ENCODE data around the gene FN3K. TPM values are rescaled to one million over a fixed set of nuclear protein-coding genes. Genes with fewer than 3 reads are reported as not detected.

Gene FN3K
- total and polyA plus RNA-seq, 2 of the 4 experiments (the other 2 are of a cell fraction): 0.90 to 2.9 TPM

DNA sequence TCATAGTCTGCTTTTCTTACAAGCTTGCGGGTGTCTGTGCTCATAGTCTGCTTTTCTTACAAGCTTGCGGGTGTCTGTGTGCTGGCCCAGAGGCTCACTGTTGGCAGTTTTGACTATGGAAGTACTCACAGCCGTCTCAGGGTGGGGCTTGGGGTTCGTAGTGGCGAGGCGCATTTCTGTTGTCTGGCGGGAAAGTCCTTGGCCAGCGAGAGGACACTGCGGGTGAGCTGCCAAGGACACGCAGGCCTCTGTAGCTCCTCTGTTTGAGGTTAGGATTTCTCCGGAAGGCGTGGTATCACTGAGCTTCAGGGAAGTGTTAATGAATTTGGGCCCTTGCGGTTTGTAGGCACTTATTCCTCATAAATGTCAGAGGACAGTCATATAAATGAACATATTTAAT lies 30.0 kb downstream of the FN3K start:
- no CpG with 5 or more reads among the region's 13 CpGs for WGBS, 2 experiments (ENCODE audit: extremely low coverage in 2 of 2, insufficient read length in 1 of 2)
- in situ Hi-C loops (cut with MboI; ENCODE audit: low sequenced_read_pairs): no loop called here
- ATAC-seq (ENCODE audit: low read depth): no peak

More for the DNA sequence above, 30.0 kb downstream of the FN3K start:
- Histone ChIP-seq H4K5ac (ENCODE audit: low read depth, low read length) (no peak overlapping the region), H3K4ac (ENCODE audit: low read depth, low read length) (no peak overlapping the region), H3K9me1 (ENCODE audit: insufficient read depth, low read length) (0 out of 2 replicates have a peak, but pooled peaks cover 3% of the 10 kb centered on the region), H3K27me3 (ENCODE audit: control insufficient read depth, insufficient read depth, low read length) (no peaks in the 10 kb centered on the region), H3K4me1 (ENCODE audit: control insufficient read depth, insufficient read depth, low read length) (no peaks in the 10 kb centered on the region), H4K91ac (ENCODE audit: insufficient read depth, low read depth, low read length) (no peak overlapping the region), H4K8ac (ENCODE audit: low read depth in 2 of 2, low read length in 2 of 2) (no peak overlapping the region), H3K4me2 (ENCODE audit: low read depth, low read length) (no peak overlapping the region), H3K4me3 (ENCODE audit: insufficient read depth, low read depth, low read length) (no peak overlapping the region), H3K14ac (replicated peaks; ENCODE audit: low read depth, low read length) (no peak overlapping the region), H2AK9ac (replicated peaks; ENCODE audit: low read depth, low read length, poor library complexity) (no peak overlapping the region), H2AK5ac (ENCODE audit: low read depth, low read length) (no peak overlapping the region), H3K9ac (ENCODE audit: low read depth, low read length) (no peak overlapping the region), H3K36me3 (ENCODE audit: control insufficient read depth, insufficient read depth, low read length) (peaks cover 25% of the 10 kb centered on the region), H3K23ac (ENCODE audit: low read depth, low read length) (no peak overlapping the region), H2AFZ (replicated peaks; ENCODE audit: low read length, poor library complexity) (no peak overlapping the region), H3K56ac (ENCODE audit: extremely low read depth, insufficient read depth, low read length) (no peak overlapping the region), H3K79me1 (ENCODE audit: low read depth in 1 of 2, low read length in 2 of 2) (peaks cover 12 to 13% of the 10 kb centered on the region in 2 experiments; a peak in 3 of 4 replicates), H3K27ac (ENCODE audit: insufficient read depth, low read length) (no peak overlapping the region), H3K18ac (ENCODE audit: low read depth, low read length) (no peak overlapping the region), H4K20me1 (ENCODE audit: insufficient read depth, low read length) (peaks cover 7% of the 10 kb centered on the region), H2BK120ac (ENCODE audit: low read depth, low read length) (no peak overlapping the region), H2BK15ac (ENCODE audit: low read depth, low read length) (no peak overlapping the region), H2BK20ac (ENCODE audit: low read depth, low read length) (no peak overlapping the region), H3K9me3 (ENCODE audit: control insufficient read depth, insufficient read depth, low read length) (no peaks in the 10 kb centered on the region), H2BK5ac (ENCODE audit: low read depth, low read length, poor library complexity, severe bottlenecking) (no peak overlapping the region)
- BruUV-seq (replicated peaks): no TSS peak
- ChIA-PET CTCF (interaction anchor here (1.1 kb wide), 1 partner anchor 11 kb away, joined by 3 read pairs; no protein-coding TSS in a partner anchor), POLR2A (ENCODE audit: unreplicated experiment) (no interaction called here)
- intact Hi-C loops (cut with micrococcal nuclease): no loop called here
- TF ChIP-seq POLR2A (IDR thresholded peaks at IDR 0.05; ENCODE audit: low read depth, low read length) (no peak), SMC3 (IDR thresholded peaks at IDR 0.05; ENCODE audit: low read depth, low read length) (no peak), BHLHE40 (IDR thresholded peaks at IDR 0.05; ENCODE audit: low read depth, low read length) (no peak)
- dilution Hi-C loops (cut with HindIII; ENCODE audit: low sequenced_read_pairs, unreplicated experiment): no loop called here
- no peak for DNase-seq
